Activated CD4-positive, alpha-beta T cell treated with anti-CD3 and anti-CD28 coated beads, Interleukin-2, amount 10 ng/mL, durations not matched to agents 24 days and 14 days (primary cell): ENCODE measurements around the gene GRK5. TPM values are rescaled to one million over a fixed set of nuclear protein-coding genes. Genes with fewer than 3 reads are reported as not detected.

Experiments
- DNase-seq: peaks from one replicate; pipeline ENCODE4 v3.0.0; 2022
- H3K27ac Mint-ChIP-seq: one replicate; pipeline ENCODE4 v1.8.0; 2022; ENCODE audit warnings: mild to moderate bottlenecking, mixed read lengths
- H3K27me3 Mint-ChIP-seq: one replicate; pipeline ENCODE4 v1.8.0; 2022; ENCODE audit warnings: mixed read lengths
- H3K36me3 Mint-ChIP-seq: one replicate; pipeline ENCODE4 v1.8.0; 2022; ENCODE audit warnings: low read depth, mild to moderate bottlenecking, mixed read lengths
- H3K4me1 Mint-ChIP-seq: one replicate; pipeline ENCODE4 v1.8.0; 2021; ENCODE audit warnings: mixed read lengths
- H3K4me3 Mint-ChIP-seq: one replicate; pipeline ENCODE4 v1.8.0; 2022; ENCODE audit warnings: mild to moderate bottlenecking, moderate library complexity, mixed read lengths
- H3K9me3 Mint-ChIP-seq: one replicate; pipeline ENCODE4 v1.8.0; 2021; ENCODE audit warnings: mixed read lengths
- intact Hi-C: fragments of 100-400 bp; cut with micrococcal nuclease; formaldehyde crosslinking; loops from one replicate; pipeline ENCODE4 v1.15.1; 2023
- total RNA-seq: library from RNA; stranded (reverse); gene quantifications from 2 replicates; pipeline ENCODE4 v1.2.3, GENCODE V29; 2022

GRK5 gene
- total RNA-seq, 1 donor from 2014 or later = 27.3 TPM

- H3K4me3 Mint-ChIP-seq = peak overlapping the region; percentile 81
These were observed 282.6 kb downstream of the GRK5 start for GRCh38 chr10:119489991-119490326.

GRCh38 chr10:119491966-119492757 lies 284.8 kb downstream of the GRK5 start:
- no peak overlapping the region for H3K27ac Mint-ChIP-seq
- no peak for DNase-seq
- H3K27me3 Mint-ChIP-seq = no peaks in the 10 kb centered on the region
- H3K4me3 Mint-ChIP-seq = no peak overlapping the region
- intact Hi-C loops = no loop called here
- peaks cover 57% of the 10 kb centered on the region for H3K4me1 Mint-ChIP-seq
- H3K9me3 Mint-ChIP-seq = no peaks in the 10 kb centered on the region
- peaks cover 9% of the 10 kb centered on the region for H3K36me3 Mint-ChIP-seq

More at GRCh38 chr10:119489991-119490326, 282.6 kb downstream of the GRK5 start:
- no peak for DNase-seq
- H3K27ac Mint-ChIP-seq = peak overlapping the region; percentile 90
- no peaks in the 10 kb centered on the region for H3K9me3 Mint-ChIP-seq
- intact Hi-C loops = loop anchor here (1.0 to 5.0 kb wide), 2 partner anchors 11 to 43 kb away; no protein-coding TSS in a partner anchor
- H3K36me3 Mint-ChIP-seq = peaks cover 3% of the 10 kb centered on the region
- H3K4me1 Mint-ChIP-seq = peaks cover 40% of the 10 kb centered on the region
- H3K27me3 Mint-ChIP-seq = no peaks in the 10 kb centered on the region

GRCh38 chr10:119493155-119493554 lies 285.8 kb downstream of the GRK5 start:
- Mint-ChIP-seq H3K27me3 (no peaks in the 10 kb centered on the region), H3K27ac (peak overlapping the region; percentile 45), H3K36me3 (peaks cover 16% of the 10 kb centered on the region), H3K9me3 (no peaks in the 10 kb centered on the region), H3K4me3 (peak overlapping the region; percentile 35), H3K4me1 (peaks cover 59% of the 10 kb centered on the region)
- DNase-seq = no peak
- intact Hi-C loops = no loop called here

- Mint-ChIP-seq H3K9me3 (no peaks in the 10 kb centered on the region), H3K36me3 (peaks cover 27% of the 10 kb centered on the region), H3K27me3 (no peaks in the 10 kb centered on the region), H3K27ac (peak overlapping the region; percentile 63), H3K4me3 (no peak overlapping the region), H3K4me1 (peaks cover 63% of the 10 kb centered on the region)
- intact Hi-C loops = loop anchor here (5.0 kb wide), 2 partner anchors 158 to 208 kb away; partner anchors contain the start of gene BAG3
- DNase-seq = no peak
These were observed 287.1 kb downstream of the GRK5 start for GRCh38 chr10:119494236-119495020.

GRCh38 chr10:119495021-119495505 lies 287.7 kb downstream of the GRK5 start:
- H3K4me3 Mint-ChIP-seq = no peak overlapping the region
- intact Hi-C loops = loop anchor here (5.0 kb wide), 2 partner anchors 157 to 207 kb away; partner anchors contain the start of gene BAG3

GRCh38 chr10:119495545-119495944 lies 288.2 kb downstream of the GRK5 start:
- Mint-ChIP-seq H3K27ac (peak overlapping the region; percentile 63), H3K36me3 (peaks cover 39% of the 10 kb centered on the region), H3K9me3 (no peaks in the 10 kb centered on the region), H3K4me1 (peaks cover 69% of the 10 kb centered on the region), H3K4me3 (no peak overlapping the region), H3K27me3 (no peaks in the 10 kb centered on the region)
- intact Hi-C loops = loop anchor here (5.0 kb wide), 2 partner anchors 157 to 207 kb away; partner anchors contain the start of gene BAG3
- DNase-seq = no peak

More at GRCh38 chr10:119495021-119495505, 287.7 kb downstream of the GRK5 start:
- Mint-ChIP-seq H3K9me3 (no peaks in the 10 kb centered on the region), H3K27me3 (no peaks in the 10 kb centered on the region), H3K36me3 (peaks cover 34% of the 10 kb centered on the region), H3K4me1 (peaks cover 65% of the 10 kb centered on the region), H3K27ac (peak overlapping the region; percentile 63)
- DNase-seq = no peak

- H3K9me3 Mint-ChIP-seq = no peaks in the 10 kb centered on the region
- intact Hi-C loops = loop anchor here (1.0 to 5.0 kb wide), 4 partner anchors 17 to 206 kb away; partner anchors contain the start of gene BAG3
- H3K27ac Mint-ChIP-seq = peak overlapping the region; percentile 86
- peaks cover 45% of the 10 kb centered on the region for H3K36me3 Mint-ChIP-seq
- H3K27me3 Mint-ChIP-seq = no peaks in the 10 kb centered on the region
- DNase-seq = peak; percentile 79
- H3K4me1 Mint-ChIP-seq = peaks cover 74% of the 10 kb centered on the region
- H3K4me3 Mint-ChIP-seq = peak overlapping the region; percentile 63
These were observed 288.9 kb downstream of the GRK5 start for GRCh38 chr10:119496273-119496672.

- H3K36me3 Mint-ChIP-seq = peaks cover 51% of the 10 kb centered on the region
- H3K4me1 Mint-ChIP-seq = peaks cover 76% of the 10 kb centered on the region
- peak overlapping the region; percentile 8 for H3K4me3 Mint-ChIP-seq
- H3K27me3 Mint-ChIP-seq = no peaks in the 10 kb centered on the region
- no peak for DNase-seq
- no peaks in the 10 kb centered on the region for H3K9me3 Mint-ChIP-seq
- H3K27ac Mint-ChIP-seq = peak overlapping the region; percentile 86
- intact Hi-C loops = loop anchor here (2.0 to 5.0 kb wide), 3 partner anchors 18 to 205 kb away; partner anchors contain the start of gene BAG3
These were observed 289.9 kb downstream of the GRK5 start for GRCh38 chr10:119497243-119497642.

GRCh38 chr10:119498889-119499676 lies 291.7 kb downstream of the GRK5 start:
- Mint-ChIP-seq H3K27me3 (no peaks in the 10 kb centered on the region), H3K36me3 (peaks cover 61% of the 10 kb centered on the region), H3K27ac (peak overlapping the region; percentile 89), H3K9me3 (no peaks in the 10 kb centered on the region), H3K4me1 (peaks cover 81% of the 10 kb centered on the region), H3K4me3 (peak overlapping the region; percentile 68)
- intact Hi-C loops = loop anchor here (5.0 kb wide), 2 partner anchors 153 to 203 kb away; partner anchors contain the start of gene BAG3
- no peak for DNase-seq

- DNase-seq = no peak
- peaks cover 67% of the 10 kb centered on the region for H3K36me3 Mint-ChIP-seq
- H3K9me3 Mint-ChIP-seq = no peaks in the 10 kb centered on the region
- peak overlapping the region; percentile 89 for H3K27ac Mint-ChIP-seq
- peaks cover 78% of the 10 kb centered on the region for H3K4me1 Mint-ChIP-seq
- peak overlapping the region; percentile 68 for H3K4me3 Mint-ChIP-seq
- no peaks in the 10 kb centered on the region for H3K27me3 Mint-ChIP-seq
- intact Hi-C loops = loop anchor here (5.0 kb wide), 4 partner anchors 98 to 203 kb away; partner anchors contain the start of genes BAG3 and TIAL1
These were observed 292.3 kb downstream of the GRK5 start for GRCh38 chr10:119499677-119500002.

- peaks cover 76% of the 10 kb centered on the region for H3K4me1 Mint-ChIP-seq
- H3K9me3 Mint-ChIP-seq = no peaks in the 10 kb centered on the region
- intact Hi-C loops = loop anchor here (5.0 kb wide), 2 partner anchors 97 to 193 kb away; partner anchors contain the start of gene TIAL1
- no peak for DNase-seq
- H3K27ac Mint-ChIP-seq = peak overlapping the region; percentile 74
- H3K27me3 Mint-ChIP-seq = no peaks in the 10 kb centered on the region
- peaks cover 72% of the 10 kb centered on the region for H3K36me3 Mint-ChIP-seq
- peak overlapping the region; percentile 37 for H3K4me3 Mint-ChIP-seq
These were observed 292.9 kb downstream of the GRK5 start for GRCh38 chr10:119500123-119500795.

- H3K27me3 Mint-ChIP-seq = no peaks in the 10 kb centered on the region
- H3K4me1 Mint-ChIP-seq = peaks cover 77% of the 10 kb centered on the region
- peak overlapping the region; percentile 74 for H3K27ac Mint-ChIP-seq
- H3K4me3 Mint-ChIP-seq = no peak overlapping the region
- H3K9me3 Mint-ChIP-seq = no peaks in the 10 kb centered on the region
- H3K36me3 Mint-ChIP-seq = peaks cover 78% of the 10 kb centered on the region
- intact Hi-C loops = loop anchor here (5.0 kb wide), 2 partner anchors 96 to 194 kb away; partner anchors contain the start of gene TIAL1
- no peak for DNase-seq
These were observed 293.4 kb downstream of the GRK5 start for GRCh38 chr10:119500821-119501220.
